ENCODE results near the gene ARID4B.
A peak's percentile ranks its signal among the peaks of the same experiment; 100 is the strongest.

The ARID4B gene, protein sequence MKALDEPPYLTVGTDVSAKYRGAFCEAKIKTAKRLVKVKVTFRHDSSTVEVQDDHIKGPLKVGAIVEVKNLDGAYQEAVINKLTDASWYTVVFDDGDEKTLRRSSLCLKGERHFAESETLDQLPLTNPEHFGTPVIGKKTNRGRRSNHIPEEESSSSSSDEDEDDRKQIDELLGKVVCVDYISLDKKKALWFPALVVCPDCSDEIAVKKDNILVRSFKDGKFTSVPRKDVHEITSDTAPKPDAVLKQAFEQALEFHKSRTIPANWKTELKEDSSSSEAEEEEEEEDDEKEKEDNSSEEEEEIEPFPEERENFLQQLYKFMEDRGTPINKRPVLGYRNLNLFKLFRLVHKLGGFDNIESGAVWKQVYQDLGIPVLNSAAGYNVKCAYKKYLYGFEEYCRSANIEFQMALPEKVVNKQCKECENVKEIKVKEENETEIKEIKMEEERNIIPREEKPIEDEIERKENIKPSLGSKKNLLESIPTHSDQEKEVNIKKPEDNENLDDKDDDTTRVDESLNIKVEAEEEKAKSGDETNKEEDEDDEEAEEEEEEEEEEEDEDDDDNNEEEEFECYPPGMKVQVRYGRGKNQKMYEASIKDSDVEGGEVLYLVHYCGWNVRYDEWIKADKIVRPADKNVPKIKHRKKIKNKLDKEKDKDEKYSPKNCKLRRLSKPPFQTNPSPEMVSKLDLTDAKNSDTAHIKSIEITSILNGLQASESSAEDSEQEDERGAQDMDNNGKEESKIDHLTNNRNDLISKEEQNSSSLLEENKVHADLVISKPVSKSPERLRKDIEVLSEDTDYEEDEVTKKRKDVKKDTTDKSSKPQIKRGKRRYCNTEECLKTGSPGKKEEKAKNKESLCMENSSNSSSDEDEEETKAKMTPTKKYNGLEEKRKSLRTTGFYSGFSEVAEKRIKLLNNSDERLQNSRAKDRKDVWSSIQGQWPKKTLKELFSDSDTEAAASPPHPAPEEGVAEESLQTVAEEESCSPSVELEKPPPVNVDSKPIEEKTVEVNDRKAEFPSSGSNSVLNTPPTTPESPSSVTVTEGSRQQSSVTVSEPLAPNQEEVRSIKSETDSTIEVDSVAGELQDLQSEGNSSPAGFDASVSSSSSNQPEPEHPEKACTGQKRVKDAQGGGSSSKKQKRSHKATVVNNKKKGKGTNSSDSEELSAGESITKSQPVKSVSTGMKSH (N-terminal part only)

DNA sequence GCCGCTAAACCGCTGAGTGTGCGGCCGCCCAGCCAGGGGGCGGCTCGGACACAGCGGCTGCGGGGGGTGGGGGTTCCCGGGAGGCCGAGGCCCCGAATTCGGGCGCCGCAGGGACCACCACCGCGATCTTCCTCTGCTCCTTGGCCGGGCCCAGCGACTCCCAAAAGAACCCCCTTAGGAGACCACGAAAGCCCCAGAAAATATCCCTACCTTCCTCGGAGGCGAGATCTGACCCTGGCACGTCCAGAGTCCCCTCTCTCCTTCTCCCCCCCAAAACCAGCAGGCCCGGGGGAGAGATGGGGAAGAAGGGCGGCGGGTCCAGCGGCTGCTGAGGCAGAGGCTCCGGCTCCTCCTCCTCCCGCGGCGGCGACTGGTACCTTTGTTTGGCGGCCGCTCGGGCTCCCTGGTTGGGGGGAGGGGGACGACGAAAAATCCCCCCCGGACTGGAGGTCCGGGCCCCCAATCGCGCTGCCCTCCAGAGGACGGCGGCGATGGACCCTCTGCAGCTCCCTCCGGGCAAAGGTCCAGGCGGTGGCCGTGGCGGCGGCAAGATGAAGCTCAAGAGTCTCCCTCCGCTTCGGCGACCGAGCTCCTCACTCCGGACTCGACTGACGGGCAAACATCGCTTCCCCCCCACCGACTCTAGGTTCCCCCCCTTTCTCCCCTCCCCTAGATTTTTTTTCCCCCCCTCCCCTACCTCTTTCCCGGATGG lies at the start of gene ARID4B:
TSS of gene ARID4B (minus strand) at position 621 of the 712 bp plus-strand sequence. CDS start 1,260 bp downstream, outside the sequence.
- TF ChIP-seq, protein P1, sequence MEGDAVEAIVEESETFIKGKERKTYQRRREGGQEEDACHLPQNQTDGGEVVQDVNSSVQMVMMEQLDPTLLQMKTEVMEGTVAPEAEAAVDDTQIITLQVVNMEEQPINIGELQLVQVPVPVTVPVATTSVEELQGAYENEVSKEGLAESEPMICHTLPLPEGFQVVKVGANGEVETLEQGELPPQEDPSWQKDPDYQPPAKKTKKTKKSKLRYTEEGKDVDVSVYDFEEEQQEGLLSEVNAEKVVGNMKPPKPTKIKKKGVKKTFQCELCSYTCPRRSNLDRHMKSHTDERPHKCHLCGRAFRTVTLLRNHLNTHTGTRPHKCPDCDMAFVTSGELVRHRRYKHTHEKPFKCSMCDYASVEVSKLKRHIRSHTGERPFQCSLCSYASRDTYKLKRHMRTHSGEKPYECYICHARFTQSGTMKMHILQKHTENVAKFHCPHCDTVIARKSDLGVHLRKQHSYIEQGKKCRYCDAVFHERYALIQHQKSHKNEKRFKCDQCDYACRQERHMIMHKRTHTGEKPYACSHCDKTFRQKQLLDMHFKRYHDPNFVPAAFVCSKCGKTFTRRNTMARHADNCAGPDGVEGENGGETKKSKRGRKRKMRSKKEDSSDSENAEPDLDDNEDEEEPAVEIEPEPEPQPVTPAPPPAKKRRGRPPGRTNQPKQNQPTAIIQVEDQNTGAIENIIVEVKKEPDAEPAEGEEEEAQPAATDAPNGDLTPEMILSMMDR (IDR thresholded peaks at IDR 0.05; ENCODE audit: extremely low read depth, missing control alignments): no peak
- DNase-seq (ENCODE audit: low spot score): peak; percentile 95

DNA sequence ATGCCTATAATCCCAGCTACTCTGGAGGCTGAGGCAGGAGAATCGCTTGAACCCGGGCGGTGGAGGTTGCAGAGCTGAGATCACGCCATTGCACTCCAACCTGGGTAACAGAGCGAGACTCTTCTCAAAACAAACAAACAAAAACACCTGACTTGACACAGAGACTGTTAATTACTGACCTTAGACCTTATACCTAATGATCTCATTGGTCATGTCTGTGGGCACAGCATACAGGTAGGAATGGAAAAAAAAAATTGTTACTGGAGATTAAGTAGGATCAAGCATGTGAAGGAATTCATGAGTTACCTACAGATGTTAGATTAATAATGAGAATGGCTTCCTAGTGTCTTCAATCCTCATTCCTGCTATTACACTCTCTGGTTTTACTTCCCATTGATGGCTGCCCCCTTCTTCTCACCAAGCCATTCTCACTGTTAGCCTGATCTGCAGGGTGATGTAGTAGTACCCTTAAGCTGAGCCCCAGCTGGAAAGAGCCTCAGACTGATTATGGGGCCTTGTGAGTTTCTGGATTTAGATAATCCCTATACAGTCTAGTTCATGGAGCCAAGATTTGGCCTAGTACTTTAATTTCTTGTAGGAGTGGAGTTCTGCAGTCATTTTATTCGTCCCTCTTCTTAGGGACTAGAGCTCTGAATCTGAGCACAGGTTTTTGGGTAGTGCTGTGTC lies 48.1 kb upstream of the ARID4B start:
- no peak for DNase-seq (ENCODE audit: low spot score)
- TF ChIP-seq, protein P1 (IDR thresholded peaks at IDR 0.05; ENCODE audit: extremely low read depth, missing control alignments): no peak

DNA sequence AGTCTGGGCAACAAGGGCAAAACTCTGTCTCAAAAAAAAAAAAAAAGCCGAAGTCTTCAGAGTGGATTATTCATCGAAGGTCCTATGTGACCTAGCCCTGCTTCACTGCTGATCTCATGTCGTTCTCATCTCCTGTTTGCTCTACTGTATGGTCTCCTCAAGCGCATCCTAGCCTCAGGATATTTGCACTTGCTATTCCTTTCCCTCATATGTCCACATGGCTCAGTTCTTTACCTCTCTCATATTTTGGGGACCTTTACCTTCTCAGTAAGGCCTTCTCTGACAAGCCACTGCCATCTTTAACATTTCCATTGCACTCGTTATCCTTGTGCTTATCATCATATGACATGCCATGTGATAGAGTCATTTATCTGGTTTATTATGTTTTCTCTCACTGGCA lies 41.8 kb upstream of the ARID4B start:
- no peak for DNase-seq (ENCODE audit: low spot score)
- TF ChIP-seq, protein P1 (IDR thresholded peaks at IDR 0.05; ENCODE audit: extremely low read depth, missing control alignments): no peak

DNA sequence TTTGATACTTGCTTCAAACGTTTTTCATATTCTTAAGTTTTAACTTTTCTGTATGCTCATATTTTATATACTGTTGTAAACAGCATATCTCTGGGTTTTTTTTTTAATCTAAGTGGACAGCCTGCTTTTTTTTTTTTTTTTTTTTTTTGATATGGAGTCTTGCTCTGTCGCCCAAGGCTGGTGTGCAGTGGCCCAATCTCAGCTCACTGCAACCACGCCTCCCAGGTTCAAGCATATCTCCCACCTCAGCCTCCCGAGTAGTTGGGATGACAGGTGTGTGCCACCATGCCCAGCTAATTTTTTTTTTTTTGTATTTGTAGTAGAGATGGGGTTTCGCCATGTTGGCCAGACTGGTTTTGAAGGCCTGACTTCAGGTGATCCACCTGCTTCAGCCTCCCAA lies 40.4 kb upstream of the ARID4B start:
- TF ChIP-seq, protein P1 (IDR thresholded peaks at IDR 0.05; ENCODE audit: extremely low read depth, missing control alignments): no peak

DNA sequence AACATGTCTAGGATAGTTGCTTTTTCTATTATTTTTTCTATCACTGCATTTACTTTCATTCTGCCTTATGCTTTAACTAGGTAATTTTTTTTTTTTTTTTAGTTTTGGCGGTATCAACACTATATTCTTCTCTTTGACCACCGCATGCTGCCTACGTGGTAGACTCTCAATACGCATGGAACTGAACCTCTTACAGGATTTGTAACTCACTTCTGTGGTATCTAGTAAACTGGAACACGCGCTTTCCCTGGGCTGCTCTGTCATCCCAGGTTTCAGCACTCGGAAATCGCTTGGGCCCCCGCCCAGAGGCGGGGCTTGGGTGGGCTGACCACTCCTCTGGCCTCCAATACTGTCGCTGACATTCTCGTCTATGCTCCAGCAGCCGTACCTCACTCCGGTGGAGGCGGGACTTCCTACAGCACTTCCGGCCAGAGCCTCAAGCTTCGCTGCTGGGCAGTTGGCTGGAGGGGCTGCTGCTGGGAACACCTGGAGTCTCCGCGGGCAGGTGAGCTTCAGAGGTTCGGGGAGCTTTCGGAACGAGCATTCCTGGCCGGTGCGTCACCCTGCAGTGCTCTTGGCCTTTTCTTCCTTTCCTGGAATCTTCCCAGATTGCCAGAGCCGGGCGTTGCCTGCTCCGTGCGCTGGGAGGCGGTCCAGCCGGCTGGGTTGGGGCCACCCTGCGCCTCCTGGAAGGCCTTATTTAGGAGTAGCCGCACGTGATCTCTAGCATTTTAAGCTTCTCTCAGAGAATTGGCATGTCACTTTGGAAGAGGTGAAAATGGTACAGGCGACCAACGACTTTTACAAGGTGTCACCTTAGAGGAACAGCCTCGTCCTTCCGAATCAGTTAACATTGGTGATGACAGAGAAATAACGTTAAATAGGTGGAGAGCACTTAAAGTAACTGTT lies 39.3 kb upstream of the ARID4B start, which contains the start of gene TBCE:
TSS of gene TBCE (plus strand) at position 428 of the 909 bp plus-strand sequence. CDS start 12,623 bp downstream, outside the sequence.
- DNase-seq (ENCODE audit: low spot score): peak; percentile 94
- TF ChIP-seq, protein P1 (IDR thresholded peaks at IDR 0.05; ENCODE audit: extremely low read depth, missing control alignments): no peak

More for the DNA sequence above, 40.4 kb upstream of the ARID4B start:
- no peak for DNase-seq (ENCODE audit: low spot score)

Data from GM20000 (cell line).